BE2C (cell line): Measurements from ENCODE around the gene CD200R1.

ENCODE experiments used
- DNase-seq: peaks from one replicate; pipeline ENCODE4 v3.0.0-alpha.2; 2020
- H3K27me3 ChIP-seq: fragments of 250-450 bp; sonication (Bioruptor Pico); 2 replicates; pipeline ENCODE4 v1.5.1; 2020; ENCODE audit warnings: mild to moderate bottlenecking
- H3K36me3 ChIP-seq: fragments of 250-450 bp; sonication (Bioruptor Pico); 2 replicates; pipeline ENCODE4 v1.5.1; 2020; ENCODE audit warnings: mild to moderate bottlenecking
- H3K4me1 ChIP-seq: fragments of 250-450 bp; sonication (Bioruptor Pico); 2 replicates; pipeline ENCODE4 v1.5.1; 2020
- H3K4me3 ChIP-seq: 2 replicates; pipeline ENCODE4 v1.5.1; 2011; ENCODE audit warnings: low read depth, low read length
- H3K9me3 ChIP-seq: fragments of 250-450 bp; sonication (Bioruptor Pico); 2 replicates; pipeline ENCODE4 v1.5.1; 2020
- CTCF ChIP-seq: IDR thresholded peaks from 2 replicates; pipeline ENCODE4 v1.5.1; 2012; ENCODE audit warnings: mild to moderate bottlenecking, low read depth, low read length

Gene CD200R1

GRCh38 chr3:112980080-112980479 is 5.2 kb upstream of the CD200R1 start:
- Histone ChIP-seq H3K4me1 (no peaks in the 10 kb centered on the region), H3K36me3 (no peaks in the 10 kb centered on the region), H3K27me3 (no peaks in the 10 kb centered on the region), H3K9me3 (no peaks in the 10 kb centered on the region), H3K4me3 (no peak overlapping the region)
- TF ChIP-seq CTCF: no peak
- DNase-seq: no peak

- TF ChIP-seq CTCF: peak; percentile 57
- H3K9me3 ChIP-seq: no peaks in the 10 kb centered on the region
- peak; percentile 18 for DNase-seq
- H3K4me1 ChIP-seq: no peaks in the 10 kb centered on the region
- no peaks in the 10 kb centered on the region for H3K27me3 ChIP-seq
- H3K4me3 ChIP-seq: no peak overlapping the region
- H3K36me3 ChIP-seq: no peaks in the 10 kb centered on the region
Observed at GRCh38 chr3:112979244-112979832, 4.4 kb upstream of the CD200R1 start.

GRCh38 chr3:112976953-112977352 is 2.0 kb upstream of the CD200R1 start:
- no peak overlapping the region for H3K4me3 ChIP-seq
- H3K4me1 ChIP-seq: peaks cover 7% of the 10 kb centered on the region
- no peak for TF ChIP-seq CTCF
- no peaks in the 10 kb centered on the region for H3K27me3 ChIP-seq
- H3K36me3 ChIP-seq: no peaks in the 10 kb centered on the region
- H3K9me3 ChIP-seq: no peaks in the 10 kb centered on the region
- DNase-seq: no peak

GRCh38 chr3:112976001-112976400 is 1.1 kb upstream of the CD200R1 start:
- no peak for DNase-seq
- Histone ChIP-seq H3K27me3 (no peaks in the 10 kb centered on the region), H3K4me3 (no peak overlapping the region), H3K36me3 (no peaks in the 10 kb centered on the region), H3K9me3 (no peaks in the 10 kb centered on the region), H3K4me1 (peaks cover 7% of the 10 kb centered on the region)
- no peak for TF ChIP-seq CTCF

- peaks cover 7% of the 10 kb centered on the region for H3K4me1 ChIP-seq
- no peaks in the 10 kb centered on the region for H3K36me3 ChIP-seq
- H3K9me3 ChIP-seq: no peaks in the 10 kb centered on the region
- no peak for TF ChIP-seq CTCF
- no peak overlapping the region for H3K4me3 ChIP-seq
- H3K27me3 ChIP-seq: no peaks in the 10 kb centered on the region
- no peak for DNase-seq
Observed at GRCh38 chr3:112974178-112974517, 755 bp downstream of the CD200R1 start.

GRCh38 chr3:112973325-112974177 is 1.4 kb downstream of the CD200R1 start:
- TF ChIP-seq CTCF: no peak
- H3K36me3 ChIP-seq: no peaks in the 10 kb centered on the region
- H3K4me1 ChIP-seq: peaks cover 7% of the 10 kb centered on the region
- H3K27me3 ChIP-seq: no peaks in the 10 kb centered on the region
- no peak for DNase-seq
- no peak overlapping the region for H3K4me3 ChIP-seq
- no peaks in the 10 kb centered on the region for H3K9me3 ChIP-seq
